Neural cell (in vitro differentiated cells): ENCODE results near the gene STMN3. TPM values are rescaled to one million over a fixed set of nuclear protein-coding genes. Genes with fewer than 3 reads are reported as not detected.

Source experiments
- H2AFZ ChIP-seq: fragments of 200-600, 300-800 bp; sonication (generic), shearing (Covaris generic); 2 replicates; pipeline ENCODE4 v1.6.0; 2014; ENCODE audit warnings: low read depth, mild to moderate bottlenecking, antibody characterized with exemption, low read length, moderate library complexity
- H3F3A ChIP-seq: fragments of 200-600 bp; shearing (Covaris generic); 2 replicates; pipeline ENCODE4 v1.6.1; 2016; ENCODE audit warnings: mild to moderate bottlenecking, moderate library complexity, mixed read lengths, antibody characterized with exemption, low read length; ENCODE audit not compliant: insufficient read depth, poor library complexity, severe bottlenecking
- H3K27ac ChIP-seq: fragments of 200-600, 300-800 bp; sonication (generic), shearing (Covaris generic); 2 replicates; pipeline ENCODE4 v1.5.1; 2014; ENCODE audit warnings: mild to moderate bottlenecking, low read length, moderate library complexity
- H3K27me3 ChIP-seq: fragments of 300-800, 200-600 bp; sonication (generic), shearing (Covaris generic); 2 replicates; pipeline ENCODE4 v1.6.0; 2014; ENCODE audit warnings: mild to moderate bottlenecking, low read depth, low read length, moderate library complexity; ENCODE audit not compliant: insufficient read depth
- H3K36me3 ChIP-seq: fragments of 300-800, 200-600 bp; sonication (generic), shearing (Covaris generic); 2 replicates; pipeline ENCODE4 v1.5.1; 2014; ENCODE audit warnings: mild to moderate bottlenecking, antibody characterized with exemption, low read length, moderate library complexity; ENCODE audit not compliant: insufficient read depth
- H3K4me2 ChIP-seq: fragments of 300-800, 200-600 bp; sonication (generic), shearing (Covaris generic); 2 replicates; pipeline ENCODE4 v1.6.0; 2014; ENCODE audit warnings: mild to moderate bottlenecking, low read length
- H3K4me3 ChIP-seq: fragments of 300-800, 200-600 bp; sonication (generic), shearing (Covaris generic); 2 replicates; pipeline ENCODE4 v1.5.1; 2014; ENCODE audit warnings: mild to moderate bottlenecking, low read length, moderate library complexity
- H3K79me2 ChIP-seq: fragments of 200-600 bp; shearing (Covaris generic); replicated peaks from 2 replicates; pipeline ENCODE4 v1.6.0; 2014; ENCODE audit warnings: mild to moderate bottlenecking, low read length, moderate library complexity; ENCODE audit not compliant: insufficient read depth
- H3K9ac ChIP-seq: fragments of 300-800, 200-600 bp; sonication (generic), shearing (Covaris generic); 2 replicates; pipeline ENCODE4 v1.6.1; 2016; ENCODE audit warnings: mild to moderate bottlenecking, low read length, mixed read lengths
- H3K9me2 ChIP-seq: fragments of 200-600 bp; shearing (Covaris generic); 2 replicates; pipeline ENCODE4 v1.6.1; 2016; ENCODE audit warnings: mild to moderate bottlenecking, low read length, mixed read lengths; ENCODE audit not compliant: insufficient read depth
- H3K9me3 ChIP-seq: fragments of 200-600, 300-800 bp; sonication (generic), shearing (Covaris generic); 2 replicates; pipeline ENCODE4 v1.6.1; 2016; ENCODE audit warnings: mild to moderate bottlenecking, mixed run types, low read length, moderate library complexity, mixed read lengths
- H4K20me1 ChIP-seq: fragments of 200-600 bp; shearing (Covaris generic); 2 replicates; pipeline ENCODE4 v1.6.1; 2016; ENCODE audit warnings: mild to moderate bottlenecking, mixed run types; ENCODE audit not compliant: insufficient read depth
- CTCF ChIP-seq: fragments of 450-650 bp; IDR thresholded peaks from 2 replicates; pipeline ENCODE4 v1.5.1; 2014; ENCODE audit warnings: antibody characterized with exemption, mild to moderate bottlenecking, moderate library complexity; ENCODE audit not compliant: poor library complexity, severe bottlenecking
- EP300 ChIP-seq: fragments of 450-650 bp; conservative IDR thresholded peaks from 2 replicates; pipeline ENCODE4 v1.6.1; 2014; ENCODE audit warnings: antibody characterized with exemption, mild to moderate bottlenecking, moderate library complexity; ENCODE audit not compliant: poor library complexity, severe bottlenecking
- EZH2 ChIP-seq: fragments of 200-600, 300-800 bp; shearing (Covaris generic), sonication (generic); IDR thresholded peaks from 2 replicates; pipeline ENCODE4 v1.6.1; 2014; ENCODE audit warnings: antibody characterized with exemption, low read length, borderline replicate concordance, mild to moderate bottlenecking; ENCODE audit not compliant: insufficient read depth, poor library complexity, severe bottlenecking
- MXI1 ChIP-seq: fragments of 450-650 bp; conservative IDR thresholded peaks from 2 replicates; pipeline ENCODE4 v1.6.1; 2014; ENCODE audit warnings: antibody characterized with exemption, mild to moderate bottlenecking; ENCODE audit not compliant: poor library complexity, severe bottlenecking
- POLR2AphosphoS5 ChIP-seq: IDR thresholded peaks from 2 replicates; pipeline ENCODE4 v1.6.1; 2012
- RAD21 ChIP-seq: fragments of 450-650 bp; conservative IDR thresholded peaks from 2 replicates; pipeline ENCODE4 v1.6.1; 2014; ENCODE audit warnings: antibody characterized with exemption, mild to moderate bottlenecking, moderate library complexity
- REST ChIP-seq: IDR thresholded peaks from 2 replicates; pipeline ENCODE4 v1.6.1; 2012; ENCODE audit warnings: borderline replicate concordance
- SMC3 ChIP-seq: fragments of 450-650 bp; conservative IDR thresholded peaks from 2 replicates; pipeline ENCODE4 v1.6.1; 2014; ENCODE audit warnings: antibody characterized with exemption, mild to moderate bottlenecking, moderate library complexity; ENCODE audit not compliant: poor library complexity
- TAF1 ChIP-seq: IDR thresholded peaks from 2 replicates; pipeline ENCODE4 v1.6.1; 2012; ENCODE audit warnings: low read depth
- polyA plus RNA-seq: library from polyadenylated mRNA; depleted of rRNA; stranded (reverse); fragments of >200 nt; gene quantifications from 2 replicates; pipeline ENCODE4 v1.2.3, GENCODE V29; 2014

STMN3 gene
- polyA plus RNA-seq, 1 donor from 2014 or later: 268 TPM

GRCh38 chr20:63655249-63655648 lies 2.0 kb upstream of the STMN3 start:
- no peaks in the 10 kb centered on the region for H3K27me3 ChIP-seq
- H3K4me2 ChIP-seq: no peak overlapping the region
- no peaks in the 10 kb centered on the region for H3K36me3 ChIP-seq
- H3K4me3 ChIP-seq: no peak overlapping the region
- H3K79me2 ChIP-seq: peaks cover 19% of the 10 kb centered on the region
- H3F3A ChIP-seq: no peaks in the 10 kb centered on the region
- H3K9me3 ChIP-seq: no peaks in the 10 kb centered on the region
- H3K27ac ChIP-seq: no peak overlapping the region
- H3K9me2 ChIP-seq: no peaks in the 10 kb centered on the region
- no peak for TF ChIP-seq EP300
- no peak for TF ChIP-seq REST
- TF ChIP-seq SMC3: no peak
- no peak for TF ChIP-seq RAD21
- TF ChIP-seq TAF1: no peak
- TF ChIP-seq CTCF: no peak
- TF ChIP-seq POLR2AphosphoS5: no peak
- no peak for TF ChIP-seq MXI1
- TF ChIP-seq EZH2: no peak
- no peak overlapping the region for H3K9ac ChIP-seq
- peaks cover 14% of the 10 kb centered on the region for H4K20me1 ChIP-seq
- H2AFZ ChIP-seq: no peak overlapping the region

- Histone ChIP-seq H3K27ac (peak overlapping the region; percentile 95), H3K4me2 (peak overlapping the region; percentile 59), H3K4me3 (peak overlapping the region; percentile 93), H3K36me3 (no peaks in the 10 kb centered on the region), H3K79me2 (peaks cover 19% of the 10 kb centered on the region), H3K27me3 (no peaks in the 10 kb centered on the region), H3K9me3 (no peaks in the 10 kb centered on the region), H2AFZ (peak overlapping the region; percentile 68), H3K9ac (peak overlapping the region; percentile 97), H3K9me2 (no peaks in the 10 kb centered on the region), H3F3A (no peaks in the 10 kb centered on the region), H4K20me1 (peaks cover 14% of the 10 kb centered on the region)
- no peak for TF ChIP-seq RAD21
- TF ChIP-seq POLR2AphosphoS5: no peak
- TF ChIP-seq TAF1: no peak
- no peak for TF ChIP-seq SMC3
- no peak for TF ChIP-seq EP300
- no peak for TF ChIP-seq MXI1
- TF ChIP-seq CTCF: no peak
- TF ChIP-seq EZH2: no peak
- TF ChIP-seq REST: no peak
These were observed 897 bp upstream of the STMN3 start for GRCh38 chr20:63653974-63654668.
